ENCODE measurements around the gene ADAM17. TPM values are rescaled to one million over a fixed set of nuclear protein-coding genes. Genes with fewer than 3 reads are reported as not detected.

The ADAM17 gene
- total and polyA plus RNA-seq, 10 of the 15 experiments (the other 5 are each of a cell fraction or from before 2014, with no cell fraction given): 2.3 to 18.5 (median 13.4) TPM

DNA sequence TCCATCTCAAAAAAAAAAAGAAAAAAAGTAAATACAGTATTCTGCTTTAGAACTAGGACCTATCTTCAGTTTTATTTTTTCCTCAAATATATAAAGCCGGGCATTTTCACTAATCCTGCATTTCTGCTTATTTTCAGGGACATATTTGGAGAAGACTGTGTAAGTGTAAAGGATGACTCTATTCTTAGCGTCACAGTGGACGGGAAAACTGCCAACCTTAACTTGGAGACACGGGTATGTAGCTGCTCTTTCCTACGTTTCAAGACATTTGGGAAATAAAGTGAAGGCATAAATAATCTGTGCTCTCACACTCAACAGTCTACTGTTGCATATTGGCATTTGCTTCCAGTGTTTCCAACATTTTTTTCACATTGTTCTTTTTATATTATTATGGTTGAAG, 84.4 kb downstream of the ADAM17 start:
- in situ Hi-C loops (cut with MboI) (no loop called here), intact Hi-C loops (cut with micrococcal nuclease; ENCODE audit: unreplicated experiment) (no loop called here)
- TF ChIP-seq, protein P1, sequence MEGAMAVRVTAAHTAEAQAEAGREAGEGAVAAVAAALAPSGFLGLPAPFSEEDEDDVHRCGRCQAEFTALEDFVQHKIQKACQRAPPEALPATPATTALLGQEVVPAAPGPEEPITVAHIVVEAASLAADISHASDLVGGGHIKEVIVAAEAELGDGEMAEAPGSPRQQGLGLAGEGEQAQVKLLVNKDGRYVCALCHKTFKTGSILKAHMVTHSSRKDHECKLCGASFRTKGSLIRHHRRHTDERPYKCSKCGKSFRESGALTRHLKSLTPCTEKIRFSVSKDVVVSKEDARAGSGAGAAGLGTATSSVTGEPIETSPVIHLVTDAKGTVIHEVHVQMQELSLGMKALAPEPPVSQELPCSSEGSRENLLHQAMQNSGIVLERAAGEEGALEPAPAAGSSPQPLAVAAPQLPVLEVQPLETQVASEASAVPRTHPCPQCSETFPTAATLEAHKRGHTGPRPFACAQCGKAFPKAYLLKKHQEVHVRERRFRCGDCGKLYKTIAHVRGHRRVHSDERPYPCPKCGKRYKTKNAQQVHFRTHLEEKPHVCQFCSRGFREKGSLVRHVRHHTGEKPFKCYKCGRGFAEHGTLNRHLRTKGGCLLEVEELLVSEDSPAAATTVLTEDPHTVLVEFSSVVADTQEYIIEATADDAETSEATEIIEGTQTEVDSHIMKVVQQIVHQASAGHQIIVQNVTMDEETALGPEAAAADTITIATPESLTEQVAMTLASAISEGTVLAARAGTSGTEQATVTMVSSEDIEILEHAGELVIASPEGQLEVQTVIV (IDR thresholded peaks at IDR 0.05; ENCODE audit: borderline replicate concordance, partially characterized antibody): no peak
- no peak for TF ChIP-seq BRCA1 (IDR thresholded peaks at IDR 0.05; ENCODE audit: low read depth, low read length)
- no peak for TF ChIP-seq SIN3A (IDR thresholded peaks at IDR 0.05; ENCODE audit: low read depth, low read length)
- TF ChIP-seq NFXL1 (IDR thresholded peaks at IDR 0.05; ENCODE audit: borderline replicate concordance): no peak
- TF ChIP-seq, protein P2, sequence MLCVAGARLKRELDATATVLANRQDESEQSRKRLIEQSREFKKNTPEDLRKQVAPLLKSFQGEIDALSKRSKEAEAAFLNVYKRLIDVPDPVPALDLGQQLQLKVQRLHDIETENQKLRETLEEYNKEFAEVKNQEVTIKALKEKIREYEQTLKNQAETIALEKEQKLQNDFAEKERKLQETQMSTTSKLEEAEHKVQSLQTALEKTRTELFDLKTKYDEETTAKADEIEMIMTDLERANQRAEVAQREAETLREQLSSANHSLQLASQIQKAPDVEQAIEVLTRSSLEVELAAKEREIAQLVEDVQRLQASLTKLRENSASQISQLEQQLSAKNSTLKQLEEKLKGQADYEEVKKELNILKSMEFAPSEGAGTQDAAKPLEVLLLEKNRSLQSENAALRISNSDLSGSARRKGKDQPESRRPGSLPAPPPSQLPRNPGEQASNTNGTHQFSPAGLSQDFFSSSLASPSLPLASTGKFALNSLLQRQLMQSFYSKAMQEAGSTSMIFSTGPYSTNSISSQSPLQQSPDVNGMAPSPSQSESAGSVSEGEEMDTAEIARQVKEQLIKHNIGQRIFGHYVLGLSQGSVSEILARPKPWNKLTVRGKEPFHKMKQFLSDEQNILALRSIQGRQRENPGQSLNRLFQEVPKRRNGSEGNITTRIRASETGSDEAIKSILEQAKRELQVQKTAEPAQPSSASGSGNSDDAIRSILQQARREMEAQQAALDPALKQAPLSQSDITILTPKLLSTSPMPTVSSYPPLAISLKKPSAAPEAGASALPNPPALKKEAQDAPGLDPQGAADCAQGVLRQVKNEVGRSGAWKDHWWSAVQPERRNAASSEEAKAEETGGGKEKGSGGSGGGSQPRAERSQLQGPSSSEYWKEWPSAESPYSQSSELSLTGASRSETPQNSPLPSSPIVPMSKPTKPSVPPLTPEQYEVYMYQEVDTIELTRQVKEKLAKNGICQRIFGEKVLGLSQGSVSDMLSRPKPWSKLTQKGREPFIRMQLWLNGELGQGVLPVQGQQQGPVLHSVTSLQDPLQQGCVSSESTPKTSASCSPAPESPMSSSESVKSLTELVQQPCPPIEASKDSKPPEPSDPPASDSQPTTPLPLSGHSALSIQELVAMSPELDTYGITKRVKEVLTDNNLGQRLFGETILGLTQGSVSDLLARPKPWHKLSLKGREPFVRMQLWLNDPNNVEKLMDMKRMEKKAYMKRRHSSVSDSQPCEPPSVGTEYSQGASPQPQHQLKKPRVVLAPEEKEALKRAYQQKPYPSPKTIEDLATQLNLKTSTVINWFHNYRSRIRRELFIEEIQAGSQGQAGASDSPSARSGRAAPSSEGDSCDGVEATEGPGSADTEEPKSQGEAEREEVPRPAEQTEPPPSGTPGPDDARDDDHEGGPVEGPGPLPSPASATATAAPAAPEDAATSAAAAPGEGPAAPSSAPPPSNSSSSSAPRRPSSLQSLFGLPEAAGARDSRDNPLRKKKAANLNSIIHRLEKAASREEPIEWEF (IDR thresholded peaks at IDR 0.05; ENCODE audit: insufficient replicate concordance, low read depth, low read length): no peak
- H3K27me3 ChIP-seq (replicated peaks in 1 of 2; ENCODE audit: control insufficient read depth in 2 of 2, insufficient read depth in 2 of 2, low read length in 1 of 2): no peaks in the 10 kb centered on the region
- peaks cover under 1 to 6% of the 10 kb centered on the region in 2 experiments; a peak in 3 of 4 replicates for H3K36me3 ChIP-seq (ENCODE audit: control insufficient read depth in 2 of 2, insufficient read depth in 2 of 2, low read length in 1 of 2)
- ChIA-PET POLR2A (interaction anchor here (0.6 kb wide), 1 partner anchor 90 kb away, joined by 4 read pairs; no protein-coding TSS in a partner anchor), SMC1A (ENCODE audit: uncharacterized antibody, unreplicated experiment) (interaction anchor here (1.0 to 1.3 kb wide), 3 partner anchors 9 to 159 kb away, joined by 3 to 4 read pairs (median 3); partner anchors contain the start of gene ADAM17), RAD21 (ENCODE audit: unreplicated experiment) (interaction anchor here (0.6 kb wide), 1 partner anchor 606 kb away, joined by 3 read pairs; no protein-coding TSS in a partner anchor), CTCF (no interaction called here)
- H3K9ac ChIP-seq (ENCODE audit: control insufficient read depth, insufficient read depth, low read length): no peak overlapping the region
- H4K20me1 ChIP-seq (ENCODE audit: control insufficient read depth, insufficient read depth): no peaks in the 10 kb centered on the region
- H3K9me3 ChIP-seq (replicated peaks; ENCODE audit: control insufficient read depth, insufficient read depth, low read length): no peaks in the 10 kb centered on the region; the same call in 2 of the 3 replicates
- peaks cover 15% of the 10 kb centered on the region for H3K79me2 ChIP-seq (ENCODE audit: control insufficient read depth, insufficient read depth, low read length)
- FAIRE-seq (no peak), ATAC-seq (no peak), DNase-seq (ENCODE audit: low read depth, low spot score) (no peak)
- WGBS (ENCODE audit: insufficient coverage, insufficient replicate concordance, low lambda C conversion rate, missing lambda C conversion rate): 98% methylated on average over 5 of the region's 5 CpGs
- BruUV-seq (replicated peaks): no TSS peak
- no peak overlapping the region for H2AFZ ChIP-seq (ENCODE audit: control insufficient read depth, low read depth, low read length)
- no peak overlapping the region for H3K4me3 ChIP-seq
- H3K4me1 ChIP-seq (ENCODE audit: control insufficient read depth, insufficient read depth, low read length): peaks cover 6% of the 10 kb centered on the region; the same call in 1 of the 2 replicates
- H3K27ac ChIP-seq (ENCODE audit: control insufficient read depth, insufficient read depth): no peak overlapping the region
- H3K4me2 ChIP-seq (ENCODE audit: control insufficient read depth, insufficient read depth): no peak overlapping the region

Measured in GM12878 (cell line).